ENCODE results near the gene GNG10.

GRCh38 chr9:111661802-111662521 is 557 bp downstream of the GNG10 start:
- TF ChIP-seq CTCF (conservative IDR thresholded peaks at IDR 0.05), result no peak
- peak; percentile 92 for TF ChIP-seq ZFX (IDR thresholded peaks at IDR 0.05)

All from C4-2B (cell line).